GM06990 (cell line): Measurements from ENCODE around the gene ZNF554.

Experiments used
- DNase-seq: peaks from one replicate; pipeline ENCODE4 v3.0.0-alpha.2; 2011; ENCODE audit not compliant: insufficient read length; ENCODE audit errors: extremely low read depth
- H3K27me3 ChIP-seq: replicated peaks from 2 replicates; pipeline ENCODE4 v1.6.0; 2011; ENCODE audit warnings: low read length; ENCODE audit not compliant: control insufficient read depth, insufficient read depth
- H3K36me3 ChIP-seq: 2 replicates; pipeline ENCODE4 v1.5.1; 2011; ENCODE audit warnings: low read length; ENCODE audit not compliant: control insufficient read depth, insufficient read depth
- H3K4me3 ChIP-seq: replicated peaks from 2 replicates; pipeline ENCODE4 v1.5.1; 2011; ENCODE audit warnings: low read depth, mild to moderate bottlenecking, control low read depth, low read length
- CTCF ChIP-seq: IDR thresholded peaks from 2 replicates; pipeline ENCODE4 v1.5.1; 2011; ENCODE audit warnings: low read length, control low read depth, mild to moderate bottlenecking, inconsistent platforms; ENCODE audit not compliant: insufficient read depth, poor library complexity, severe bottlenecking

The ZNF554 gene

DNA sequence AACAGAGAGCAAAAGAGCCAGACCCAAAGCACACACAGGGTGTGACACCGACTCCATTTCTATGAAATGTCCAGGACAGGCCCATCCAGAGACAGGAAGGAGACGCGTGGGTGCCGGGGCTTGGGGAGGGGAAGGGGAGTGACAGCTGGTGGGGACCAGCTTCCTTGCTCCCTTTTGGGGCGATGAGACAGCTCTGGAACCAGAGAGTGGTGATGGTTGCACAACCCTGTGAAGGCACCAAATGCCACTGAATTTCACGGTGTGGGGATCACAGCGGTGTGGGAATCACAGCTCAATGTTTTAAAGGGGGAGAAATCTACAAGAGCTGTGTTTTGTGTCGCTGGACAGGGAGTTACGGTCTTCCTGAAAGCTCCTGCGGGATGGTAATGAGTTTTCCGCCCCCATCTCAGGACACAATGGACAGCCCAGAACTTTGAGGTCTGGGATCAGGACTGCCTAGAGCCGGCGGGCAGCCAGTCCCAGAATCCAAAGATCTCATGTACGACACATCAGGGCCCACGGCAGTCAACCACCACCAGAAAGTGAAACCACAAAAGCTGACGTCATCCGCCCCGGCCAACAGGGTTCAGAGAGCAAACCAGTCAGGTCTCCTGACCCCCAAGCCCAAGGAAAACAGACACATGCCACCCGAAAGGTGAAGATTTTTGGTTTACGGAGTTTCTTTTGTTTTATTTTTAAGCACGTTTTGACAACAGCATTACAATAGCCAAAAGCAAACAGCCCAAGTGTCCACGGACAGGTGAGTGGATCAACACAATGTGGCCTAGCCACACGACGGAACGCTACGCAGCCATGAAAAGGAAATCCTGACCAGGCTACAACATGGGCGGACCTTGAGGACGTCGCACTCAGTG lies 43.9 kb upstream of the ZNF554 start:
- TF ChIP-seq CTCF: no peak
- H3K4me3 ChIP-seq: 0 out of 2 replicates have a peak overlapping the region, but pooled peaks have one; percentile 4
- H3K27me3 ChIP-seq: no peaks in the 10 kb centered on the region
- no peak for DNase-seq
- peaks cover 6% of the 10 kb centered on the region for H3K36me3 ChIP-seq

GRCh38 chr19:2777952-2778683 lies 41.5 kb upstream of the ZNF554 start:
- no peaks in the 10 kb centered on the region for H3K27me3 ChIP-seq
- TF ChIP-seq CTCF: no peak
- DNase-seq: no peak
- no peak overlapping the region for H3K4me3 ChIP-seq
- H3K36me3 ChIP-seq: peaks cover 4% of the 10 kb centered on the region

DNA sequence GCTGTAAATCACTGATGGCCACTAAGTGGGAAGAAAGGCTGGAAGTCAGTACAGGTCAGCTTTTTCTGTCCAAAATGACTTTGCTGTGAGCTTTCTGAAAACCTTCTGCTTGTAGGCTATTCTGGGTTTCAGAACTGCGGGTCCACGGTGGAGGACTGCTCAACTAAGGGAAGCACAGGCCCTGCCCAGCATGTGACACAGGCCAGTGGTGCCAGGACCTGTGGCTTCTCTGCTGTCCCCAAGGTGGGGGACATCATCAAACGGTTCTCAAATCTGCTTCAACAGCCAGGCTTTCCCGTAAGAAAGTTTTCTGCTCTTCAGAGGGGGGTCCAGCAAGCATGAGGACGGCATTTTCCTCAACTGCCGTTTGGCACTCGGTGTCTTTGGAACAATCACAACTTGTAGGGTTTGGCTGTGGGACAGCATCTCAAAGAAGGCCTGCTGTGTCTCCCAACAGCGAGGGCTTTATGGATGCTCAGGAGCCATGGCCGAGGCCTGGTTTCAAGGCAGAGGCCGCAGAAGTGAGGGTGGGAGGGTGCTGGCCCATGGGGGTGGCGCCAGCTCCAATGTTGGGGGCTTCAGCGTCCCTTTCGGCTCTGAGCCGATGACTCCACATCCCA lies 40.4 kb upstream of the ZNF554 start:
- H3K27me3 ChIP-seq: no peaks in the 10 kb centered on the region
- DNase-seq: no peak
- no peak for TF ChIP-seq CTCF
- no peak overlapping the region for H3K4me3 ChIP-seq
- peaks cover 3% of the 10 kb centered on the region for H3K36me3 ChIP-seq

- DNase-seq: no peak
- no peak for TF ChIP-seq CTCF
- Histone ChIP-seq H3K27me3 (no peaks in the 10 kb centered on the region), H3K4me3 (no peak overlapping the region), H3K36me3 (peaks cover 3% of the 10 kb centered on the region)
Measured at GRCh38 chr19:2780284-2780683, 39.4 kb upstream of the ZNF554 start.

DNA sequence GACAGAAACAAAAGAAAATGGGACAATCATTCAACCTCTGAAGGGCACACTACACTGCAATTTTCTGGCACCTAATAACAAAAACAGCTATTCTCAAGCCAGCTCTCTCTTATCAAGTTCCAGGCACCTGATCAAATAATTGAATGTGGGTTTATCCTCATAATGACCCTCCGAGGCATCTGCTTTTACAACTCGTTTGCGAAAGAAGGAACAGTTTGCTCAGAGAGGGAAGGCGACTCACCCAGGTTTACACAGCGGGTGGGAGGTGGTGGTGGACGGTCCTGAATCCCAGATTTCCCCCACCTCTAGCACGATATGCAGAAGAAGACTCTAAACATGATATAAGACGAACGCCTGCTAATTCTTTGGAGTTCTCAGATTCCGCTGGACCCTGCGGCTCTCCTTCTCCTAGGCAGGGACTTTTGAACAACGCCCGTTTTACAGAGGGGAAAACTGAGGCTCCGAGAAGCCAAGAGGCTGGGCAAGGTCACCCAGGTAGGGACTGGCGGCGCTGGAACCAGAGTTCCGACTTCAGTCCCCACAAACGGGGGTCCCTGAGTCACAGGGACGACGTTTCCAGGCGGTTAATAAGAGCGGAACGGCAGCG lies 37.2 kb upstream of the ZNF554 start:
- Histone ChIP-seq H3K27me3 (no peaks in the 10 kb centered on the region), H3K4me3 (peak overlapping the region; percentile 98), H3K36me3 (peaks cover 1% of the 10 kb centered on the region; the same call in 1 of the 2 replicates)
- DNase-seq: no peak
- no peak for TF ChIP-seq CTCF
